A549 (cell line): ENCODE measurements around the gene CDC42EP4. TPM values are rescaled to one million over a fixed set of nuclear protein-coding genes. Genes with fewer than 3 reads are reported as not detected.

Experiments
- ATAC-seq, 2 experiments: fragments of 200-7000 bp in 1 of 2; fragments of >200 bp in 1 of 2; cut with Nextera tagmentation in 1 of 2; cut with Tn5 transposase in 1 of 2; 3 replicates each; pipeline versions ENCODE4 v1.8.0 to v1.9.1; 2018 to 2020; ENCODE audit warnings: mild to moderate bottlenecking in 1 of 2, moderate library complexity in 1 of 2
- CTCF ChIA-PET: fragments of 300-600 bp; sonication (Branson Sonifier 250); formaldehyde crosslinking; extraction: SDS; loops from one replicate; lab custom pipeline; 2021; ENCODE audit warnings: antibody characterized with exemption, inconsistent platforms; lab: Yijun Ruan, JAX
- POLR2A ChIA-PET: fragments of 350-600 bp; formaldehyde crosslinking; extraction: SDS; loops from one replicate; lab custom pipeline; 2021; ENCODE audit warnings: antibody characterized with exemption, inconsistent platforms; lab: Yijun Ruan, JAX
- DNase-seq, 2 experiments: peaks; one replicate each; pipeline versions ENCODE4 v3.0.0 to v3.0.0-alpha.2; 2011 to 2016; ENCODE audit warnings: low read depth in 1 of 2, low spot score in 1 of 2
- FAIRE-seq: peaks from 2 replicates; lab custom pipeline; 2011; peaks lifted over from hg19 to GRCh38; lab: Jason Lieb, UNC
- H3K27ac ChIP-seq, 2 experiments: fragments of >200 bp; sonication (Bioruptor Twin); formaldehyde crosslinking; 3 replicates each; pipeline ENCODE4 v1.5.1; 2016 to 2017
- H3K4me1 ChIP-seq: fragments of >200 bp; sonication (Bioruptor Twin); formaldehyde crosslinking; 3 replicates; pipeline ENCODE4 v1.6.1; 2016
- H3K4me2 ChIP-seq: fragments of >200 bp; sonication (Bioruptor Twin); formaldehyde crosslinking; 3 replicates; pipeline ENCODE4 v1.6.1; 2016
- H3K4me3 ChIP-seq: fragments of >200 bp; sonication (Bioruptor Twin); formaldehyde crosslinking; 3 replicates; pipeline ENCODE4 v1.5.1; 2016
- H3K9me3 ChIP-seq: fragments of >200 bp; sonication (Bioruptor Twin); formaldehyde crosslinking; 3 replicates; pipeline ENCODE4 v1.6.1; 2016
- CEBPB ChIP-seq, 2 experiments: fragments of >200 bp in 1 of 2; sonication (Bioruptor Twin) in 1 of 2; formaldehyde crosslinking in 1 of 2; IDR thresholded peaks; 2 replicates each; pipeline ENCODE4 v1.6.1; 2012 to 2016
- CHD2 ChIP-seq: fragments of 150-350 bp; IDR thresholded peaks from 2 replicates; pipeline ENCODE4 v1.6.1; 2014; ENCODE audit warnings: low read length; ENCODE audit not compliant: partially characterized antibody
- CHD4 ChIP-seq: fragments of 200-600 bp; sonication (generic); IDR thresholded peaks from 2 replicates; pipeline ENCODE4 v1.6.1; 2016; ENCODE audit warnings: antibody characterized with exemption, mild to moderate bottlenecking, borderline replicate concordance
- GATA3 ChIP-seq: IDR thresholded peaks from 2 replicates; pipeline ENCODE4 v1.6.1; 2012; ENCODE audit warnings: borderline replicate concordance
- HEYL ChIP-seq: fragments of 250-450 bp; sonication (Bioruptor Pico); IDR thresholded peaks from 2 replicates; pipeline ENCODE4 v1.8.0; 2021; ENCODE audit warnings: mild to moderate bottlenecking, moderate library complexity
- JUNB ChIP-seq: fragments of >200 bp; sonication (Bioruptor Twin); formaldehyde crosslinking; IDR thresholded peaks from 2 replicates; pipeline ENCODE4 v1.6.1; 2016
- KDM5A ChIP-seq: fragments of 200-600 bp; sonication (generic); IDR thresholded peaks from 2 replicates; pipeline ENCODE4 v1.6.1; 2016; ENCODE audit warnings: antibody characterized with exemption, mild to moderate bottlenecking
- MYC ChIP-seq: IDR thresholded peaks from 2 replicates; pipeline ENCODE4 v1.6.1; 2012; ENCODE audit warnings: mild to moderate bottlenecking, inconsistent platforms, low read length, improper control_type of control experiment, borderline replicate concordance
- POLR2AphosphoS2 ChIP-seq: conservative IDR thresholded peaks from 2 replicates; pipeline ENCODE4 v1.6.1; 2012; ENCODE audit warnings: low read length, improper control_type of control experiment, inconsistent platforms
- RAD21 ChIP-seq, 2 experiments: fragments of >200 bp in 1 of 2; sonication (Bioruptor Twin) in 1 of 2; formaldehyde crosslinking in 1 of 2; IDR thresholded peaks in 1 of 2; conservative IDR thresholded peaks in 1 of 2; 2 replicates in 1 of 2; 3 replicates in 1 of 2; pipeline ENCODE4 v1.6.1; 2012 to 2018; ENCODE audit warnings: inconsistent platforms in 1 of 2
- RCOR1 ChIP-seq: fragments of 150-350 bp; IDR thresholded peaks from 2 replicates; pipeline ENCODE4 v1.6.1; 2014; ENCODE audit warnings: antibody characterized with exemption, low read length, low read depth
- ZC3H11A ChIP-seq: fragments of 450-650 bp; IDR thresholded peaks from 2 replicates; pipeline ENCODE4 v1.6.1; 2014; ENCODE audit warnings: antibody characterized with exemption, mild to moderate bottlenecking
- WGBS: methylation state at CpG from one replicate; pipeline ENCODE4 v1.1.6; 2017; ENCODE audit errors: missing lambda C conversion rate; 5-methylcytosine and 5-hydroxymethylcytosine counted together
- polyA plus RNA-seq, 4 experiments: library from polyadenylated mRNA; depleted of rRNA in 3 of 4; stranded (reverse); fragments of >200 nt; fragmentation: RNase III in 1 of 4; extraction: RNeasy Plus Mini Kit Qiagen cat#74134 plus additional on column Dnase treatment in 1 of 4; gene quantifications; 2 replicates in 3 of 4; 3 replicates in 1 of 4; pipeline ENCODE4 v1.2.3, GENCODE V29; 2011 to 2017
- TF ChIP-seq, protein P1 (sequence below): fragments of 250-450 bp; sonication (Bioruptor Pico); IDR thresholded peaks from 2 replicates; pipeline ENCODE4 v1.5.0; 2020; ENCODE audit warnings: low read depth, mild to moderate bottlenecking, moderate library complexity
- TF ChIP-seq, protein P2 (sequence below): fragments of 450-650 bp; IDR thresholded peaks from 2 replicates; pipeline ENCODE4 v1.6.1; 2014; ENCODE audit warnings: antibody characterized with exemption
- TF ChIP-seq, protein P3 (sequence below): IDR thresholded peaks from 2 replicates; pipeline ENCODE4 v1.6.1; 2012; ENCODE audit warnings: low read depth, borderline replicate concordance
- TF ChIP-seq, protein P4 (sequence below): IDR thresholded peaks from 2 replicates; pipeline ENCODE4 v1.6.1; 2012

Gene CDC42EP4
- polyA plus RNA-seq, 2 of the 4 experiments (the other 2 are of a cell fraction): 33.8 to 65.7 TPM

DNA sequence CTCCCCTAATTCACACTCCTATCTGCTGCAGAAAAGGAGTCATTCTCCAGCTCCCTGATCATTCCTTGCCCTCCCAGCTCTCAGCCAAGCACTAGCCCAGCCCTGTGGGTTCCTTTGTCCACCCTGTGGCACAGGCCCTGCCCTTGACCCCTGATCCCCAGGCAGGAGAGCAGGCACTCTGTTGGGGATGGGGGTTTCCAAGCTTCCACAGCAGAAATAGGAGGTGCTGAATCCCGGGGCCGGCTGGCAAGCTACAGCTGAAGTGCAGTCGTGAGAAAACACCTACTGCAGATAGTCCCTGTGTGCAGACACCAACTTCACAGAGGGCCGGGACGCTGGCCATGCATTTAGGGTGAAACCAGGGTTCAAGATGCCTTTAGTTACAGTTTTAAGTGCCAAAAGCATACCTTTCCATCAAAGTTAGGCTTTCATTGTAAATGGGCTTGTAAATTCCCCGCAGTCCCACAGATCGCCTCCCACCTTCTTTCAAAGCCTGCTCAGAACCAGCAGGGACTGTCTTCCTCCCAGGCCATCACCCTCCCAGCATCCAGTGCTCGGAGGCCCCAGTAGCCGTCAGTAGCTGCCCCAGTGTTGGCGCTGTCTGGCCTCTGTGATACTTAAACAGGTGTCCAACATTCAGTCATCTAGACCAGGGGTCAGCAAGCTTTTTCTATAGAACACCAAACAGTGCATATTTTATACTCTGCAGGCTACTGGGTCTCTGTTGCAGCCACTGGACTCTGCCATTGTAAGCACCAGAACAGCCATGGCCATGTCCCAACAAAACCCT, 60.8 kb downstream of the CDC42EP4 start:
- 82% methylated on average over 10 of the region's 10 CpGs for WGBS
- Histone ChIP-seq H3K27ac (no peak overlapping the region), H3K4me2 (no peak overlapping the region), H3K9me3 (no peaks in the 10 kb centered on the region), H3K4me1 (no peaks in the 10 kb centered on the region), H3K4me3 (no peak overlapping the region)
- ChIA-PET CTCF (interaction anchor here (1.0 to 24.4 kb wide), 11 partner anchors 10 to 694 kb away, joined by 3 to 975 read pairs (median 5); partner anchors contain the start of gene CPSF4L), POLR2A (interaction anchor here (0.6 to 1.3 kb wide), 2 partner anchors 19 to 382 kb away, joined by 4 to 5 read pairs; a partner anchor contains a TSS)
- FAIRE-seq (no peak), ATAC-seq (no peak), DNase-seq (no peak)
- TF ChIP-seq, protein P1, sequence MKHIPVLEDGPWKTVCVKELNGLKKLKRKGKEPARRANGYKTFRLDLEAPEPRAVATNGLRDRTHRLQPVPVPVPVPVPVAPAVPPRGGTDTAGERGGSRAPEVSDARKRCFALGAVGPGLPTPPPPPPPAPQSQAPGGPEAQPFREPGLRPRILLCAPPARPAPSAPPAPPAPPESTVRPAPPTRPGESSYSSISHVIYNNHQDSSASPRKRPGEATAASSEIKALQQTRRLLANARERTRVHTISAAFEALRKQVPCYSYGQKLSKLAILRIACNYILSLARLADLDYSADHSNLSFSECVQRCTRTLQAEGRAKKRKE: no peak
- TF ChIP-seq, protein P2, sequence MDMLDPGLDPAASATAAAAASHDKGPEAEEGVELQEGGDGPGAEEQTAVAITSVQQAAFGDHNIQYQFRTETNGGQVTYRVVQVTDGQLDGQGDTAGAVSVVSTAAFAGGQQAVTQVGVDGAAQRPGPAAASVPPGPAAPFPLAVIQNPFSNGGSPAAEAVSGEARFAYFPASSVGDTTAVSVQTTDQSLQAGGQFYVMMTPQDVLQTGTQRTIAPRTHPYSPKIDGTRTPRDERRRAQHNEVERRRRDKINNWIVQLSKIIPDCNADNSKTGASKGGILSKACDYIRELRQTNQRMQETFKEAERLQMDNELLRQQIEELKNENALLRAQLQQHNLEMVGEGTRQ: no peak
- TF ChIP-seq KDM5A (no peak), CHD4 (no peak), CHD2 (no peak)
- TF ChIP-seq, protein P3, sequence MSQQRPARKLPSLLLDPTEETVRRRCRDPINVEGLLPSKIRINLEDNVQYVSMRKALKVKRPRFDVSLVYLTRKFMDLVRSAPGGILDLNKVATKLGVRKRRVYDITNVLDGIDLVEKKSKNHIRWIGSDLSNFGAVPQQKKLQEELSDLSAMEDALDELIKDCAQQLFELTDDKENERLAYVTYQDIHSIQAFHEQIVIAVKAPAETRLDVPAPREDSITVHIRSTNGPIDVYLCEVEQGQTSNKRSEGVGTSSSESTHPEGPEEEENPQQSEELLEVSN: no peak
- TF ChIP-seq, protein P4, sequence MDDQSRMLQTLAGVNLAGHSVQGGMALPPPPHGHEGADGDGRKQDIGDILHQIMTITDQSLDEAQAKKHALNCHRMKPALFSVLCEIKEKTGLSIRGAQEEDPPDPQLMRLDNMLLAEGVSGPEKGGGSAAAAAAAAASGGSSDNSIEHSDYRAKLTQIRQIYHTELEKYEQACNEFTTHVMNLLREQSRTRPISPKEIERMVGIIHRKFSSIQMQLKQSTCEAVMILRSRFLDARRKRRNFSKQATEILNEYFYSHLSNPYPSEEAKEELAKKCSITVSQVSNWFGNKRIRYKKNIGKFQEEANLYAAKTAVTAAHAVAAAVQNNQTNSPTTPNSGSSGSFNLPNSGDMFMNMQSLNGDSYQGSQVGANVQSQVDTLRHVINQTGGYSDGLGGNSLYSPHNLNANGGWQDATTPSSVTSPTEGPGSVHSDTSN: no peak

DNA sequence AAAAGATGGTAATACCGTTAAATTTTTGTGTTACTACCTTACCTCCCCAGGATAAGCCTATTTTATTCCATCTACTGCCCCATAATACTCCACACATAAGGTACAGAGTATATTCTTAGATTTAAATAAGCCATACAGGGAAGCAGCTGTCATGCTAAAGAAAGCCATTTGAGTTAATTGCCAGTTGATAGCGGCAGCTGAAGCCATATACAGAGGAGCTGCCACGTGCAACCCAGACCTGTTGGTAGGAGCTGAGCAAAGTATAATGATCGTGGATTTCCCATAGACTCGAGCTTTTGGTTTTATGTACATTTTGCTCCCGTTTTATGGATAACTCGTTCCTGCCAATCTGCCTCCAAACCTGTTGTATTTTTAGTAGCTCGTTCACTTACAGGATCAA, 62.1 kb downstream of the CDC42EP4 start:
- ChIA-PET CTCF (interaction anchor here (1.0 to 24.4 kb wide), 11 partner anchors 10 to 693 kb away, joined by 3 to 975 read pairs (median 5); partner anchors contain the start of gene CPSF4L), POLR2A (interaction anchor here (1.3 kb wide), 1 partner anchor 17 kb away, joined by 4 read pairs; a partner anchor contains a TSS)
- H3K4me3 ChIP-seq: no peak overlapping the region
- WGBS: 83% methylated on average over 8 of the region's 8 CpGs
- no peaks in the 10 kb centered on the region for H3K4me1 ChIP-seq
- H3K9me3 ChIP-seq: no peaks in the 10 kb centered on the region
- TF ChIP-seq CHD2 (no peak), CEBPB (IDR thresholded peaks at IDR 0.05) (no peak), POLR2AphosphoS2 (no peak), MYC (no peak), RAD21 (conservative IDR thresholded peaks at IDR 0.05 in 1 of 2, IDR thresholded peaks at IDR 0.05 in 1 of 2) (no peak), HEYL (CRISPR knock-in tag) (no peak), GATA3 (no peak), ZC3H11A (no peak)
- no peak for DNase-seq
- no peak overlapping the region for H3K4me2 ChIP-seq
- ATAC-seq: no peak
- FAIRE-seq: no peak
- no peak overlapping the region for H3K27ac ChIP-seq

DNA sequence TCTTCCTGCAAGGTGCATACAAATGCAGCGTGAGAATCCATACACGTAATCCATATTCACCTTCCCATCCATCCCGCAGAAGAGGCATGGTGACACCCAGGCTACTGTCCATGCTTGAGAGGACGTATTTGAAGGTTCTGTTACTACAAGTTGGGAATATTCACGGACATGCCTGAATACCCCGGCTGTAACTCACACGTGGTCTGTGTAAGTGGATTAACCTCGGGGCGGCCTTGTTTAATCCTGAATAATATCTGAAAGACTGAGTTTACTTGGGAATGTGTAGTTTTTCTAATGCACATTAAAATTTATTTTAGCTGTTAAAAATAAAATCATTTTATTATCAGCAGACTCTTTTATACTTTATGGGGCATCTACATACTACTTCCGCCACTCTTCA, 63.3 kb downstream of the CDC42EP4 start:
- Histone ChIP-seq H3K4me1 (no peaks in the 10 kb centered on the region), H3K4me2 (no peak overlapping the region), H3K27ac (no peak overlapping the region), H3K9me3 (no peaks in the 10 kb centered on the region), H3K4me3 (no peak overlapping the region)
- TF ChIP-seq RCOR1 (no peak), JUNB (no peak)
- FAIRE-seq (no peak), ATAC-seq (no peak), DNase-seq (no peak)
- WGBS: 91% methylated on average over 10 of the region's 10 CpGs
- ChIA-PET POLR2A (no interaction called here), CTCF (interaction anchor here (0.6 to 24.4 kb wide), 13 partner anchors 7 to 670 kb away, joined by 3 to 975 read pairs (median 8); a partner anchor contains a TSS)
